Stomach (tissue), 4 donors: Measurements from ENCODE around the gene CHMP4B.

Experiments used
- EP300 ChIP-seq: sonication (generic); formaldehyde crosslinking; IDR thresholded peaks from one replicate; pipeline ENCODE4 v1.6.1; 2017; ENCODE audit warnings: antibody characterized with exemption
- POLR2A ChIP-seq, 4 donors: fragments of 450-650 bp; IDR thresholded peaks; one replicate each; pipeline ENCODE4 v1.6.1; 2016; ENCODE audit warnings: antibody characterized with exemption in 4 of 4, control low read depth in 2 of 4, mild to moderate bottlenecking in 1 of 4, moderate library complexity in 1 of 4
- TF ChIP-seq, protein P1 (sequence below), 7 experiments: fragments of 450-650 bp in 4 of 7; fragments of 200-600 bp in 3 of 7; sonication (generic) in 3 of 7; IDR thresholded peaks; one replicate each; pipeline ENCODE4 v1.5.1; 2016 to 2019; ENCODE audit warnings: antibody characterized with exemption in 7 of 7, control low read depth in 2 of 7, mild to moderate bottlenecking in 1 of 7

DNA sequence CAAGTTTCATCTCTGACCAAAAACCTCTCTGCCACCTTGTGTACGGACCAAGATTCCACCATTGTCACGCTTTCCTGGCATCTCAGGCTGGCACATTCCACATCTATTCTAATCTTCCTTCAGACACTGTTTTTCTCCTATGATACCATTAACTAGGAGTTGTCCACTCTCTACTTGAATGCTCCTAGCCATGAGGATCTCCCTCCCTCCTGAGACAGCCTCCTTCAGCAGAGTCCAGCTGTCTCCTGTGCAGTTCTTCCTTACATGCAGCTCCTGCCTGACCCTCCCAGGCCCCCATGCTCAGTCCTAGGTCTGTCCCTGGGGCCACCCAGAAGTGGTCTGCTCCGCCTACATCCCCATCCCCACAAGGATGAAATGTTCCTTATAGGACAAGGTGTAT is 90.9 kb downstream of the CHMP4B start:
- TF ChIP-seq EP300 = no peak
- TF ChIP-seq, protein P1, sequence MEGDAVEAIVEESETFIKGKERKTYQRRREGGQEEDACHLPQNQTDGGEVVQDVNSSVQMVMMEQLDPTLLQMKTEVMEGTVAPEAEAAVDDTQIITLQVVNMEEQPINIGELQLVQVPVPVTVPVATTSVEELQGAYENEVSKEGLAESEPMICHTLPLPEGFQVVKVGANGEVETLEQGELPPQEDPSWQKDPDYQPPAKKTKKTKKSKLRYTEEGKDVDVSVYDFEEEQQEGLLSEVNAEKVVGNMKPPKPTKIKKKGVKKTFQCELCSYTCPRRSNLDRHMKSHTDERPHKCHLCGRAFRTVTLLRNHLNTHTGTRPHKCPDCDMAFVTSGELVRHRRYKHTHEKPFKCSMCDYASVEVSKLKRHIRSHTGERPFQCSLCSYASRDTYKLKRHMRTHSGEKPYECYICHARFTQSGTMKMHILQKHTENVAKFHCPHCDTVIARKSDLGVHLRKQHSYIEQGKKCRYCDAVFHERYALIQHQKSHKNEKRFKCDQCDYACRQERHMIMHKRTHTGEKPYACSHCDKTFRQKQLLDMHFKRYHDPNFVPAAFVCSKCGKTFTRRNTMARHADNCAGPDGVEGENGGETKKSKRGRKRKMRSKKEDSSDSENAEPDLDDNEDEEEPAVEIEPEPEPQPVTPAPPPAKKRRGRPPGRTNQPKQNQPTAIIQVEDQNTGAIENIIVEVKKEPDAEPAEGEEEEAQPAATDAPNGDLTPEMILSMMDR (IDR thresholded peaks at IDR 0.05) = no peak
- TF ChIP-seq POLR2A (IDR thresholded peaks at IDR 0.05) = no peak
